MCF 10A (cell line): ENCODE measurements around the gene DCST1. TPM values are rescaled to one million over a fixed set of nuclear protein-coding genes. Genes with fewer than 3 reads are reported as not detected.
A peak's percentile ranks its signal among the peaks of the same experiment; 100 is the strongest.

Source experiments
- BruUV-seq: library from RNA; stranded (reverse); fragments of 400-500 nt; replicated peaks from 2 replicates; lab custom pipeline; 2021; lab: Mats Ljungman, UMichigan
- CTCF ChIA-PET: fragments of 300-600 bp; sonication (Branson Sonifier 250); formaldehyde crosslinking; extraction: SDS; loops from one replicate; lab custom pipeline; 2021; ENCODE audit warnings: antibody characterized with exemption, inconsistent platforms; lab: Yijun Ruan, JAX
- POLR2A ChIA-PET: fragments of 300-600, 350-650 bp; sonication (Branson Sonifier 250); formaldehyde crosslinking; extraction: SDS; loops from one replicate; lab custom pipeline; 2020; ENCODE audit warnings: antibody characterized with exemption, inconsistent platforms; lab: Yijun Ruan, JAX
- DNase-seq: peaks from one replicate; pipeline ENCODE4 v3.0.0-alpha.2; 2018; ENCODE audit not compliant: unreplicated experiment
- H3K27ac Mint-ChIP-seq: one replicate; pipeline ENCODE4 v1.8.0; 2022; ENCODE audit warnings: mild to moderate bottlenecking, low read depth, mixed read lengths; ENCODE audit not compliant: unreplicated experiment
- H3K27me3 Mint-ChIP-seq: one replicate; pipeline ENCODE4 v1.8.0; 2022; ENCODE audit warnings: mixed read lengths; ENCODE audit not compliant: insufficient read depth, unreplicated experiment
- H3K36me3 Mint-ChIP-seq: one replicate; pipeline ENCODE4 v1.8.0; 2022; ENCODE audit warnings: mild to moderate bottlenecking, moderate library complexity, mixed read lengths; ENCODE audit not compliant: insufficient read depth, unreplicated experiment
- H3K4me1 Mint-ChIP-seq: one replicate; pipeline ENCODE4 v1.8.0; 2022; ENCODE audit warnings: mixed read lengths; ENCODE audit not compliant: insufficient read depth, unreplicated experiment
- H3K4me3 Mint-ChIP-seq: one replicate; pipeline ENCODE4 v1.8.0; 2022; ENCODE audit warnings: mild to moderate bottlenecking, moderate library complexity, mixed read lengths; ENCODE audit not compliant: unreplicated experiment
- H3K9me3 Mint-ChIP-seq: one replicate; pipeline ENCODE4 v1.8.0; 2022; ENCODE audit warnings: mixed read lengths; ENCODE audit not compliant: unreplicated experiment
- CTCF ChIP-seq: fragments of 200-600 bp; IDR thresholded peaks from one replicate; pipeline ENCODE4 v1.8.0; 2022; ENCODE audit warnings: antibody characterized with exemption, mild to moderate bottlenecking; ENCODE audit not compliant: unreplicated experiment
- intact Hi-C: fragments of 100-400 bp; cut with micrococcal nuclease; formaldehyde crosslinking; loops from 2 replicates; pipeline ENCODE4 v1.14.1; 2022
- total RNA-seq: library from RNA; stranded (reverse); gene quantifications from 2 replicates; pipeline ENCODE4 v1.2.3, GENCODE V29; 2022

DCST1 gene
- total RNA-seq, 1 experiment from 2014 or later = 0.21 TPM

- TF ChIP-seq CTCF = peak; percentile 100
- Mint-ChIP-seq H3K27ac (no peak overlapping the region), H3K4me3 (no peak overlapping the region), H3K27me3 (no peaks in the 10 kb centered on the region), H3K9me3 (no peaks in the 10 kb centered on the region), H3K36me3 (peaks cover 58% of the 10 kb centered on the region), H3K4me1 (peaks cover 31% of the 10 kb centered on the region)
- BruUV-seq = no TSS peak
- intact Hi-C loops = loop anchor here (1.0 kb wide), 2 partner anchors 9 to 16 kb away; no protein-coding TSS in a partner anchor
- peak; percentile 93 for DNase-seq
- POLR2A ChIA-PET = interaction anchor here (0.6 to 7.5 kb wide), 13 partner anchors 8 to 159 kb away, joined by 3 to 76 read pairs (median 4); partner anchors contain the start of genes ADAM15, CKS1B, FLAD1 and PBXIP1
- CTCF ChIA-PET = interaction anchor here (0.5 to 13.1 kb wide), 41 partner anchors 9 to 502 kb away, joined by 3 to 231 read pairs (median 4); partner anchors contain the start of genes ADAM15, EFNA3, FLAD1 and PBXIP1
Measured at GRCh38 chr1:155061381-155062150, 27.9 kb downstream of the DCST1 start.

- TF ChIP-seq CTCF = no peak
- intact Hi-C loops = no loop called here
- Mint-ChIP-seq H3K36me3 (peaks cover 58% of the 10 kb centered on the region), H3K4me3 (no peak overlapping the region), H3K9me3 (no peaks in the 10 kb centered on the region), H3K27me3 (no peaks in the 10 kb centered on the region), H3K27ac (no peak overlapping the region), H3K4me1 (peaks cover 31% of the 10 kb centered on the region)
- BruUV-seq = no TSS peak
- no peak for DNase-seq
- POLR2A ChIA-PET = interaction anchor here (0.6 to 7.5 kb wide), 14 partner anchors 9 to 160 kb away, joined by 3 to 76 read pairs (median 6); partner anchors contain the start of genes ADAM15, CKS1B, FLAD1 and PBXIP1
- CTCF ChIA-PET = interaction anchor here (0.5 to 13.1 kb wide), 33 partner anchors 10 to 393 kb away, joined by 3 to 231 read pairs (median 5); partner anchors contain the start of genes ADAM15, EFNA3, FLAD1 and PBXIP1
Measured at GRCh38 chr1:155062151-155062686, 28.6 kb downstream of the DCST1 start.

GRCh38 chr1:155062702-155063411 lies 29.2 kb downstream of the DCST1 start:
- BruUV-seq = no TSS peak
- Mint-ChIP-seq H3K4me3 (peak overlapping the region; percentile 81), H3K4me1 (peaks cover 31% of the 10 kb centered on the region), H3K27me3 (no peaks in the 10 kb centered on the region), H3K27ac (peak overlapping the region; percentile 3), H3K9me3 (no peaks in the 10 kb centered on the region), H3K36me3 (peaks cover 58% of the 10 kb centered on the region)
- DNase-seq = no peak
- TF ChIP-seq CTCF = peak; percentile 35
- intact Hi-C loops = loop anchor here (1.0 kb wide), 1 partner anchor 21 kb away; no protein-coding TSS in a partner anchor
- ChIA-PET CTCF (interaction anchor here (4.5 to 13.1 kb wide), 4 partner anchors 10 to 22 kb away, joined by 27 to 231 read pairs (median 38); partner anchors contain the start of gene ADAM15), POLR2A (interaction anchor here (0.6 to 7.5 kb wide), 12 partner anchors 10 to 126 kb away, joined by 3 to 76 read pairs (median 7); partner anchors contain the start of genes ADAM15, CKS1B, EFNA3 and PMVK)
